GM18858 (cell line): ENCODE results near the gene FARS2.

Experiments used
- ATAC-seq: cut with Tn5 transposase; IDR thresholded peaks from one replicate; pipeline ENCODE4 v1.9.1; 2021; ENCODE audit not compliant: unreplicated experiment

The FARS2 gene

DNA sequence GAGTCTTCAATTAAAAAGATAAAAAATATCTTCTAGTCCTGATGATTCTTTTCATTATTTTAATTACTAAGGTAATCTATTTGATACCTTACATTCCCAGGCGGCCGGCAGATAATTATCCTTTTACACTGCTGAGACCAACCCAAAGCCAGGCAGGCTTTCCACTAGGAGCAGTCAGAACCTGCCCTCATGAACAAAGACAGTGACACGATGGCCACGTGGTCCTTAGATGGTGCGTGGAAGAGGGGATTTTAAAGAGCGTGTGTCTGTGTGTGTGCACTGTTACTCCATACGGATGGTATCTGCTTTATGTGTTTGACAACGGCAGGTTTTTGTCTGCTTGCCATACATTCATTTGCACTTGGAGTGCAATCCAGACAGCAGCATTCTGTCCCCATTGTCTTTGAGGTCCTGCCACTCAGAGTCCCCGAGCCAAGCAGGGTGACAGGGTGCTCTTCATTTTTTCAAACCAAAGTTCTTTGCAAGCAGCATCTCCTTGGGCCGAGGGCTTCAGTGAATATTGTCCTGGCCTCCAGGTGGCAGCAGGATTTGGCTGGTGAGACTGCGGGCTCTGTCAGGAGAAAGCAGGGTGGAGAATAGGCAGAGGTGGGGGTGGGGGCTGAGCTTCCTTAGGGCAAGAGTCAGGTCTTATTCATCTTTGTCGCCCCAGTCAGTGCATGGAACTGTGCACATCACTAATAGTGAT, 484.9 kb downstream of the FARS2 start:
- no peak for ATAC-seq

DNA sequence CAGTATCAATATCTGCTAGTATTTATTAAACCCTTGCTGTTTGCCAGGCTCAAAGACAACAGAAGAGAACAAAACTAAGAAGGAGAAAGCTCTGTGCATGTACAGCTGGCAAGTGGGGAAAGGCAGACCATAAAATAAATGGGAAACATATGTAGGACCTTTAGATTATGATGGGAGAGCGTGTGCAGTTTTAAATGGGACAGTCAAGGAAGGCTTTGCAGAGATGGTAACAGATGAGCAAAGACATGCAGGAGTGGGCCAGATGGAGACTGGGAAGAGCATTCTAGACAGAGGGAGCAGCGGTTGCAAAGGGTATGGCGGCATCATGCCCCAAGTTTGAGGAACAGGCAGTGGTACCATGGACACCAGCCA, 485.4 kb downstream of the FARS2 start:
- ATAC-seq, result no peak

DNA sequence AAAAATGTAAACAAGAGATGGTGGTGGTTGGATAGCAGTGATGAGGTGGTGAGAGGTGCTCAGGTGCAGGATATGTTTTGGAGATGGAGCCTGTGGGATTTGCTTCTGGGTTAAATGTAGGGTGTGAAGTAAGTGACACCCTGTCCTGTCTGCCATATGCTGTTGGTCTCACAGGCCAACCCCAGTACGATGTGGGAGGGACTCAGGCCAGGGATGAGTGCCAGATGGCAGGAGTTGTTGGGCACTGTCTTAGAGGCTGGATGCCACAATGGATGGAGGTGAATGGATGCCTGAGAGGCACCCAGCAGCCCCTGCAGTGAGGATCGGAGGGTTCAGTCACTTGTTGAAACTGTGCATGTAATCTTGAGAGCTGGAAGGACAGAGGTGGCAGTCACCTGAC, 486.1 kb downstream of the FARS2 start:
- ATAC-seq, result no peak

DNA sequence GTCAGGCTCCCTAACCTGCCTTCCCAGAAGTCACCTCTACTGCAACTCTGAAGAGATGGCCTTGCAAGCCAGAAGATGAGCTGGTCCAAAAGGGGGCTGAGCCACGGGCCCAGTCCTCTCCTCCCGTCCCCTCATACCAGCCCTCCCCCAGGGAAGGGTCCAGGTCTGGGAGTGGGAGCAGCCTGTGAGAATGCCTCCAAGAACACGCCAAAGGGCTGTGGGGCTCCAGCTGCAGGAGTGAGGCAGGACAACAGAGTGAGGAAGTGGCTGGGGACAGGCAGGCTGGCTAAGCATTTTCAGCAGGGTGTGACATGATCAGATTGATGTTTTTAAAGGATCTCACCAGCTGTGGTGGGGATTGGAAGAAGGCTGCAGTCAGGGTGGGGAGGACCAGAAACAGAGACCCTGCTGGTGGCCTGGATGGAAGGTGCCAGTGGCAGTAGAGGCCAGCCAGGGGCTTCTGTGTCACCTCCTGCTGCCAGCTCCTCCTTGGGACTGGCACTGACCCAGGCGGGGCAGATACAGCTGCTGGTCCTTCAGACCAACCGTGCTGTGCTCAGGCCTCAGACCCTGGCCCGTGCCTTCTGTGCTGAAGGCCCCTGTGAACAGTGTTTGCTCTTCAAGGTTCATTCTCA, 487.8 kb downstream of the FARS2 start:
- ATAC-seq, result no peak

DNA sequence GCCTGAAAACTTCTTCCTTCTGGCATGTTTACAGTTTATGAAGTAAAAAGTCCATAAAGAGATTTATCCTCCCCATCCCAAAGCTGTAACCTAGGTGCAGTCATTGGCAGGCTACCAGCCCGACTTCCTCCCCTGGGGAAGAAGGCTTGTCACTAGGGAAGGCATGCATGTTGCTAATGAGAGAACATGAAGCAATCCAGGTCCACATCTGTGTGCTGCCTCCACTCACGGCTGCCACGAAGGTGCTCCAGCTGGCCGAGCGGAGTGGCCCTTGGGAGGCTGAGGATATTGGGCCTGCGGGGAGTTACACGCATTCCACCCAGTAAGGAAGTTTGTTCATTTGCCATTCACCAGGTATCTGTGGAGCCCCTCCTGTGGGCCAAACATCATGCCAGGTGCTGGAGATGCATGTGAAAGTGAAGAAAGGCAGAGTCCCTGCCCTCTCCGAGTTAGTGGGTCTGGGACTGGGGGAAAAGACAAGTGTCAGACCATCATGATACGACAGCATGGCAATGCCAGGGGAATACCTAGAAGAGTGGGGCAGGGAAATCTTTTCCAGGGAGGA, 488.4 kb downstream of the FARS2 start:
- ATAC-seq, result no peak

DNA sequence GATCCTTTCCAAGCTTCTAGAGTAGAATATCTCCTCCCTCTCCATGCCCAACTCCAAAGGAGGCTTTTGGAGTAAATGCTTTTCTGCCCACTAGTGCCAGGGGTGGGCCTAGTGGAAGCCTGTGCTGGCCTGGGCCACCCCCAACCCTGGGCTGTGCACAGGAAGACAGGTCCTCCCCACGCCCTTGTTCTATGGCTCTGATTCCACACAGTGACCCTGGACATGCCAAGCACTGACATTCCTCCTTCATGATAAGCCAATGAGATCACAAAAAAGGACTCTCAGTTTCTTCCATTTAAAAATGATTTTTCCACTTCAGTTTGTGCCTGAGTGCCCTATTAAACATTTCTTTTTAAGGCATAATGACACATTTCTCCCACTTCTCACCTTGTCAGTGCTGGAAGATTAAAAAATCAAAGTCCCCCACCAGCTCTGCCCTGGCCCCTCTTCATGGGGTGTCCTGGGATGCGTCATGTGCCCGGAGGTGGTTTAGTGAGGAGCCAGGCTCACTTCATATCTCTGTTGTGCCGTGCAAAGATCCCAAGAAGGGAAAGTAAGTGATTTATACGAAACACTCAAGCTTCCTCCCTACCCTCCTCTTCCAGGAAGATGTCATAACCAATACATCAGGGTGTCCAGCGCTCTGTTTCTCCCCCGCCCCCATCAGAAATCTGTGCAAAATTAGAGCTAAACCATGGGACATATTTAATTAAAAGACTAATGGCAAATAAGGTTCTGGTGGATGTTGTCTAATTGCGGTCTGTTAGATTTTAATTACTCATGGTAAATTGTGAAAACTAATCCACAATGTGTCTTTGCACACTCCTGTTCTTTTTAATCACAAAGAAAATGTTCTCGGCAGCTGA, 490.4 kb downstream of the FARS2 start:
- ATAC-seq, result no peak

DNA sequence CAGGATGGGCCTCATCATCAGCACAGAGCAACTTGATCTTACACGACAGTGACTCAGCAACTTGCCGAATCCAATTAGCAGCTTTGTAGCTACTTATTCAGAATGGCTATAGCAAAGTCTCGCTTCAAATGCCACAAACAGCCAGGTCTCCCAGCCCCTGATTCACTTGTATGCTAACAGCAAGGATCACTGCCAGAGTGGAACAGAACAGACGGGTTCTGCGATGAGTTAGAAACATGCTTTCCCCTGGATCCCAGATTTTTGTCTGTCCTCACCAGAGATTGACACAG, 491.0 kb downstream of the FARS2 start:
- ATAC-seq, result no peak

DNA sequence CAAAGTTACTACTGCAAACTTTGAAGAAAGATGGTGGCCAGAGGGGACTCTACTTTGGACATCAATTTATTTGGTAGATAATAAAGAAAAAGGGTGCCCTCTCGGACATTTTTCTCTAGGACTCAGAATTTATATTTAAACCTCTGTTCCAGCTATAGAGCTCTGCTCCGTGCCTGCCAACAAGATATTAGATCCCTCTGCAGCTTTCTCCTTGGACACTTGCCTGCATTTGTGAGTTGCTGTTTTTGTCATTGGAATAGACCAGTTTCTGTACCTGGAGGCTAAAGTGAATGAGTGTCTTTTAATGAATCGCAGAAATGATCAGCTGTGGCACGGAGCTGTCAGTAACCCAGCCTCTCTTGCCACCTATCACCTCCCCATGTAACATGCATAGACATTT, 491.9 kb downstream of the FARS2 start:
- no peak for ATAC-seq

DNA sequence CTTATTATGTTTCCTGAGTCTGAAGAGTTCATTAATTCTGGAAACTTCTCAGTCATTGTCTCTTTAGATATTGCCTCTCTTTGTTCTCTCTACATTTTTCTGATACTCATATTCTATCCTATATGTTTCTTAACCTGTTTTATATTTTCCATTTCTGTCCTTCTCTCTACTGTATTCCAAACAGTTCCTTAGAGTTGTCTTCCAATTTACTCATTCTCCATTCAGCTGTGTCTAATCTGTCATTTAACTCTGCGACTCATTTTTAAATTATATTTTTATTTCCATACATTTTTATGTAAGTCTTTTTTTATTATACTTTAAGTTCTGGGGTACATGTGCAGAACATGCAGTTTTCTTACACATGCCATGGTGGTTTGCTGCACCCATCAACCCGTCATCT, 493.6 kb downstream of the FARS2 start:
- ATAC-seq, result no peak

DNA sequence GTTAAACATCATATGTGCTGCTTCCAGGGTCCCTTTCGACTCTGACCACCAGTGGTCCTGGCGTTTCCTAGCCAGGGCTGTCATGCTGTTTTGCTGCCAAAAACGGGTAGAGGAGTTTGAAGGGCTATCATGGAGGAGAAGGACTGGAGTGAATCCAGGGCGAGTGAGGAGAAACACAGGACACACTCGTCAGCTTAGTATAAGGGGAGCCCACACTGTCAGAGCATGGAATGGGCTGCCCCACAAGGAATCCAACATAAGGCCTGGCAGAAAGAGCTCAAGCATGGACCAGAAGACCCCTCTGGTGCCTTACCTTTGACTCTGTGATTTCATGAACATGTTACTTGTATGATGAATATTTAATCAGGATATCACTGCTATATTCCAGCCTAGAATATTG, 498.3 kb downstream of the FARS2 start:
- no peak for ATAC-seq

DNA sequence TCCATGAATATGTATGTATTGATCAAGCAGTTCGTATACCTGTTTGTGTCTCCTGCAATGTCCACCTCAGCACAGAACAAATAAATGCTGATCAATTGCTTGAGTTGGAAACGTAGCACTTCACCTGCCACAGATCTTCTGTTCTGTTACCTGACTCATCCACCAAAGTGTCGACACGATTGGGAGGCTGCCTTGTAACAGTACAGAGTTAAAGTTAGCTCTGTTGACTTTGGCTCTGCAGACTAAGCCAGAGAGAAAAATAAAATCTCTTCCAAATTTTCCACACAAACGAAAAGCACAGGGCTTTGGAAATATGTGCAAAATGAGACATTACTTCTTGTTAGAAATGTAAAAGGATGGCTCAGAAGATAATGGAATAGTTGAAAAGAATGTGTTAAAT, 500.1 kb downstream of the FARS2 start:
- ATAC-seq, result no peak

DNA sequence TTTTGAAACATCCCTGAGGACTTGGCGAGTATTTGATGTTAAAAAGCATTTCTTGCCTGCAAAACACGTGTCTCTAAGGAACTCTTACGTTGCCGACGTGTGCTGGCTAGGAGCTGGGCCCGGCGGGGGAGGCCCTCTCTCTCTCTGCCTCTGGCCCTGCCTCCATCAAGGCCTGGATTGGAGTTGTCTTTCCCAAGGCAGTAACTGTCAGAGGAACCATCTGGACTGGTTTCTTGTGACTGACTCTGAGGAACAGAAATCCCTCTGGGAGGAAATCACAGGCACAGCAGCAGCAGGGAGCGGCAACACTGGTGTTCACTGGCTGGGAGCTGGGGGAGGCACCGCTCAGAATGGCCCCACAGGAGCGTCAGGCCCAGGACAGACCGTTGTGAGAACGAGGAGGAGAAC, 501.3 kb downstream of the FARS2 start:
- no peak for ATAC-seq

DNA sequence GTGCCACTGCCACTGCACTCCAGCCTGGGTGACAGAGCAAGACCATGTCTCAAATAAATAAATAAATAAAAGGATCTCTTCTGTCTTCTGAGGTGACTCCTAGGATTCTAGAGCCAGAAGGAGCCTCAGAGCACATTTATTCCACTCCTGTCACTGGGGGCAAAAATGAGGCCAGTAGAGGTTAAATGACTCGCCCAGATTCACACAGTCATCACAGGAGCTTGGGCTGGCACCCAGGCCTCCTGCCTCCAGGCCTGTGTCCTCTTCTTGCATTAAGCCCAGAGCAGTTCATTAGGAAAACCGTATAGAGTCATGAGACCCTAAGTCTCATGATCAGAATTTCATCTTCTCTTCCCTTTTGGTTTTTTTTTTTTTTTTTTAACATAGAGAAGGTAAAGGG, 502.1 kb downstream of the FARS2 start:
- no peak for ATAC-seq

DNA sequence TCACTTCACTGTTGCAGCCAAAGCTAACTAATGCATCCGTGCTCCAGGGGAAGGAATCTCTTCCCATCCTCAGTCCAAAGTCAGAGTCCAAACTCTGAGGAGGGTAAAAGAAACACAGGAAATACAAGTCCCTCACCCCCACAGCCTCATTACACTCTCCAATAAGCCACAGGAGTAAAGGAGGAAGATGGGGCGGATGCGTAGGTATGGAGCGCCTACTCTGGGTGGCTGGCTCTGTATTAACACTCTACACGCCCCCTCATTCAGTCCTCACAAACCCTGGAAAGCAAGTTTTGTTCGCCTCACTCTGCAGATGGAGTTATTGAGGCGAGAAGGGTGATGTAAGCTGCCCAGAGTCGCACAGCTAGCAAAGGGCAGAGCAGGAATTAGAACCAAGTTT, 502.6 kb downstream of the FARS2 start:
- ATAC-seq, result no peak

DNA sequence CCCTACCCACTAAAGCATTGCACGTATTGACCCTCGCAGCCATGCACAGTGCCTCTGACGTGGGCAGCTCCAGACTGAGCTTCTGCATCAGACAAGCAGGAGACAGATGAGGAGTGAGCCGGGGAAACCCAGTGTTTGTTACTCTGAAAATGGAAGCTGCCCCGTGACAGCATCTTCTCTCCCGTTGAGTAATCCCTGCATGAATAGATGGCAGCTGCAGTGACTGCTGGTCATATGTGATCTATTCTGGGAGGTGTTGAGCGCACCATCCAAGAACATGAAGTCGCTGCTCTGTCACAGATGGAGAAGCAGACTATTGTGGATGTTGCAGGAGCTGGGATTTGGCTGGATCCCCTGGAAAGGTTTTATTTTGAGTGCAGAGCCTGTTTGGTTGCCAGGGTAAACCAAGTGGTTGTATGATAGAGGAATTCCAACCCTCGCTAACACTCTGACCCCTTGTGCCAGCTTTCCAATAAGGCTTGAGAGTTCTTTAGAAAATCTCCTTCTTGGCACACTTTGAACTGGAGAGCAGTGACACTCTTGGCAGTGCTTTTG, 503.2 kb downstream of the FARS2 start:
- ATAC-seq, result no peak

DNA sequence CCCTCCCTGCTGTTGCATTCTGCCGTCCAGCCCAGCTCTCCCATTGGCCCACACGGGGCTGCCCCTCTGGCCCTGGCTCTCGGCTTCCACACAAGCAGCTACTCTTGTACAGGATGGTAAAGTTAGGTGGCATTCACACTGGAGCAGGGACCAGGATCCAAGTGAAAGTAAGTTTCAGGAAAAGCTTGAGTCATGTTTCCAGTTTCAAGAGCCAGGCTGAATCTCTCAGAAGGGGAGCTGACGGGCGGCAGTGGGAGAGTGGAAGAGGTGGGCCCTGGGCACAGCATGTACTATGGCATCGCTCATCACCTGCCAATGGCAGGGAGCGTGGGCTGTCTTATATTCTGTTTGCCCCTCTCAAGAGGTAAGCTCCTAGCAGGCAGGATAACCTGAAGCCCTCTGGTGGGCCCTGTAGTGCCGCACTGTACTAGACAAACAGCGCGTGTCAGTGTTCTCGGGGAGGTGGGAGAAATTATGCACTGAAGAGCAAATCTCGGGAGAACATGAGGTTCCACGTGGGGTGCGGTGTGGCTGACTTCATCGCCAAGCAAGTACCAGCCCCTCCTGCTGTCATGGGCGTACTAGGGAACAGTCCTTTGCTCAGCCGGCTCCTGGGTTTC, 503.9 kb downstream of the FARS2 start:
- ATAC-seq, result no peak

DNA sequence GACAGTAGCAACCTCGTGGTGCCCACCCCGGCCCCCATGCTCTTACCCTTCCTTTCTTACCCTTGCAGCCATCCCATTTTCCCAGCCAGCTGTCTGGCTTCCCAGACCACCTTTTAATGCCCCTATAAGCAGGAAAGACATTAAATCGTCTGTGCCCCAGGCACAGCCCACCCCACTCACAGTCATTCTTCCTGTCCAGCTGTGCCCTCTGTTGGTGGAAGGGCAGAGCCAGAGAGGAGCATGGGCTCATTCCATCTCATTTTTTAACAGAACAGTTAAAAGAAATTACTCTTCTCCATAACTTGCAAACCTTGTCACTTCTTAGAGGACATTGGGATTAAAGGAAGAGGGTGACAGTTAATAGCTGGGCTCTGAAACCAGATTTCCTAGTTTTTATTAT, 504.9 kb downstream of the FARS2 start:
- no peak for ATAC-seq

DNA sequence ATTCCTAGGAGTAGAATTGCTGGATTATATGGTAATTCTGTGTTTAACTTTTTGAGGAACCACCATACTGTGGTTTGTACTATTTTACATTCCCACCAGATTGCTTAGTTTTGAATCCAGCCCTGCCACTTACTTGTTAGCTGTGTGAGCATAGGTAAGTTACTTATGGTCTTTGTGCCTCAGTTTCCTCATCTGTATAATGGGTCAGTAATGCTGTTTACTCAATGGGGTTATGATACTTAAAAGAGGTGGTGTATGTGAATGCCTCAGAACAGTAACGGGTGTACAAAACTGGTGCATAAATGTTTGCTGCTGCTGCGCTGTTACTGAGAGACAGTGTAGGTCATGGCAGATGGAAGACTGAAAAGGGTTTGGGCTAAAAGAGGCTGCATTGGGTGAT, 506.2 kb downstream of the FARS2 start:
- no peak for ATAC-seq

DNA sequence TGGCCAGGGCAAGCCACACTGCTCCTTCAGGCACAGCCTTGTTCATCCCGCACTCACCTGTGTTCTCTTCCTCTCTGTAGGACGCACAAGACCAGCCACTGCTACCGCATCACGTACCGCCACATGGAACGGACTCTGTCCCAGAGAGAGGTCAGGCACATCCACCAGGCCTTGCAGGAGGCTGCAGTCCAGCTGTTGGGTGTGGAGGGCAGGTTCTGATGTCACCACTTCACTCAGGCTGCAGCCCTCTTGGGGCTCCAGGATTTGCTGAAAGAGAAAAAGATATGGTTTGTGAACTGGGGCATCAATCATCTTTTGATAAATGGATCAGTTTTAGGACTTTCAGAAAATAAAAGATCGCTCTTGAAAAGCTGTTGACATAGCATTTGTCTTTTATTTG, 509.9 kb downstream of the FARS2 start:
- no peak for ATAC-seq

DNA sequence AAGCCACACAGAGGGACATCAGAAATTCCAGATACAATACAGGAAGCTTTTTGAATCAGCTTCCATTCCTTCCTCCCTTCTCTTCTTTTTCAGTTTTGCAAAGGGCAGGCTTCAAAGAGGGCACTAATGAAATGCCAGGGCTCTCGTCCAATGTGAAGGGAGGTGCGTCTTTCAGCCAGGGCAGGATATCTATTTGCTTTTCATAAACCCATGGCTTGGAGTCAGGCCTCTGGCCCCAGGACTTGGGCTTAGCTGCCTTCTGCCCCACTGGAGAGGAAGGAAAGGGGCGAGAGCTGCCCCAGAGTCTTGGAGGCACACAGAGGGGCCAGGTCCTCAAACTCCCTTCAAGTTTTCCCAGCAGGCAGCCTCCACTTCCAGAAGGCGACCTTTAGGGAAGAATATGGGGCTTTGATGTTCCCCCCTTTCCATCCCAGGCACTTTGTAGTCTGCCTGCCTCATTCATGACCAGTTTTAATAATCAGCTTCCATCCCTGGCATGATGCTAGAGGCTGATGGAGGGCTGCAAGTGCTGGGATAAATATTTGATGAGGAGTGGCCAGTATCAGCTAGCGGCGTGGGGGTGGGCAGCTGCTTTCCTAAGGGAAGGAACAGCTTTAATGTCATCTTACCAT, 510.6 kb downstream of the FARS2 start:
- ATAC-seq, result no peak
